ENCODE measurements around the gene CPEB3. TPM values are rescaled to one million over a fixed set of nuclear protein-coding genes. Genes with fewer than 3 reads are reported as not detected.

Gene CPEB3
- total RNA-seq, 1 experiment from 2014 or later: 1.0 TPM

DNA sequence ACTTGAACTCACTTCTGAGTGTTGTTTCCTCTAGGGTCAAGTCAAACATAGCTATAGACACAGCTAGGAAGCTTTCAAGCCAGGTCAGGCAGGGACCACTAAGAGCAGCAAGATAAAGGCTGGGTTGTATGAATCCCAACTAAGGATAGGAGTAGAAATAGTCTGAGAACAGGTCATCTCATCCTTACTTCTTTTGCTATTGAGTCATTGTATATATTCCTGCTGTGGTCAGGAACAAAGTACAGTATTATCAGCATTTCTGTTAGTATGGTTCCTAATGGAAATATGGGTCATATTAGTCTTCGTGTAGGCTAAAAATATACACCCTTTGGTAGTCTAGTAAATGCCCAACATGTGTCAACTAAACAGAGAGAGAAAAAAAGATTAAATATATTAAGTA lies 222.0 kb downstream of the CPEB3 start:
- no peak overlapping the region for H3K23ac ChIP-seq (ENCODE audit: insufficient read length, low read depth, low read length)

More for the DNA sequence above, 222.0 kb downstream of the CPEB3 start:
- Histone ChIP-seq H2BK15ac (ENCODE audit: low read depth, low read length) (no peak overlapping the region), H4K5ac (ENCODE audit: insufficient read length, low read depth, low read length) (no peak overlapping the region), H3K4ac (ENCODE audit: low read depth, low read length) (no peak overlapping the region), H4K8ac (replicated peaks; ENCODE audit: insufficient read length, low read depth, low read length) (no peak overlapping the region), H3K18ac (ENCODE audit: insufficient read length, low read depth, low read length) (no peak overlapping the region), H3K14ac (ENCODE audit: insufficient read depth, low read length) (no peak overlapping the region), H3K23me2 (ENCODE audit: insufficient read length, low read depth, low read length, poor library complexity, severe bottlenecking) (no peaks in the 10 kb centered on the region), H2BK12ac (ENCODE audit: insufficient read length, low read depth, low read length) (no peak overlapping the region), H2AFZ (ENCODE audit: low read length) (no peak overlapping the region), H3K4me2 (ENCODE audit: insufficient read depth, insufficient read length, low read length) (no peak overlapping the region), H3K56ac (ENCODE audit: insufficient read length, low read depth, low read length) (no peak overlapping the region), H3K9ac (ENCODE audit: extremely low read depth, insufficient read length, low read length) (no peak overlapping the region), H3K79me1 (ENCODE audit: insufficient read depth, low read depth, low read length, poor library complexity, severe bottlenecking) (no peaks in the 10 kb centered on the region), H3K27ac (ENCODE audit: insufficient read length, low read depth, low read length) (no peak overlapping the region), H4K91ac (ENCODE audit: insufficient read length, low read depth, low read length) (no peak overlapping the region), H2AK5ac (ENCODE audit: insufficient read length, low read length) (no peak overlapping the region), H2BK20ac (ENCODE audit: low read depth, low read length, poor library complexity, severe bottlenecking) (no peak overlapping the region), H2BK120ac (ENCODE audit: low read depth, low read length, poor library complexity, severe bottlenecking) (no peak overlapping the region), H4K20me1 (ENCODE audit: control insufficient read depth, insufficient read depth, insufficient read length) (no peaks in the 10 kb centered on the region), H3K9me3 (ENCODE audit: control insufficient read depth, low read depth, low read length) (no peaks in the 10 kb centered on the region), H3K79me2 (ENCODE audit: insufficient read depth, low read length) (no peaks in the 10 kb centered on the region), H3K27me3 (ENCODE audit: insufficient read depth, low read length) (no peaks in the 10 kb centered on the region), H3K4me1 (ENCODE audit: insufficient read depth, low read length) (no peaks in the 10 kb centered on the region), H3T11ph (ENCODE audit: low read length) (no peak overlapping the region), H2BK5ac (ENCODE audit: insufficient read length, low read length) (no peak overlapping the region)
- H3K36me3 Mint-ChIP-seq (ENCODE audit: insufficient read depth in 1 of 3, low read depth in 3 of 3): no peaks in the 10 kb centered on the region
- DNase-seq: no peak
- H3K4me1 Mint-ChIP-seq: no peaks in the 10 kb centered on the region
- TF ChIP-seq, protein P1, sequence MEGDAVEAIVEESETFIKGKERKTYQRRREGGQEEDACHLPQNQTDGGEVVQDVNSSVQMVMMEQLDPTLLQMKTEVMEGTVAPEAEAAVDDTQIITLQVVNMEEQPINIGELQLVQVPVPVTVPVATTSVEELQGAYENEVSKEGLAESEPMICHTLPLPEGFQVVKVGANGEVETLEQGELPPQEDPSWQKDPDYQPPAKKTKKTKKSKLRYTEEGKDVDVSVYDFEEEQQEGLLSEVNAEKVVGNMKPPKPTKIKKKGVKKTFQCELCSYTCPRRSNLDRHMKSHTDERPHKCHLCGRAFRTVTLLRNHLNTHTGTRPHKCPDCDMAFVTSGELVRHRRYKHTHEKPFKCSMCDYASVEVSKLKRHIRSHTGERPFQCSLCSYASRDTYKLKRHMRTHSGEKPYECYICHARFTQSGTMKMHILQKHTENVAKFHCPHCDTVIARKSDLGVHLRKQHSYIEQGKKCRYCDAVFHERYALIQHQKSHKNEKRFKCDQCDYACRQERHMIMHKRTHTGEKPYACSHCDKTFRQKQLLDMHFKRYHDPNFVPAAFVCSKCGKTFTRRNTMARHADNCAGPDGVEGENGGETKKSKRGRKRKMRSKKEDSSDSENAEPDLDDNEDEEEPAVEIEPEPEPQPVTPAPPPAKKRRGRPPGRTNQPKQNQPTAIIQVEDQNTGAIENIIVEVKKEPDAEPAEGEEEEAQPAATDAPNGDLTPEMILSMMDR (conservative IDR thresholded peaks at IDR 0.05): no peak
- no peaks in the 10 kb centered on the region for H3K9me3 Mint-ChIP-seq
- no CpG with 5 or more reads among the region's 1 CpG for WGBS (ENCODE audit: extremely low coverage, insufficient read length, low lambda C conversion rate)
- H3K27me3 Mint-ChIP-seq (ENCODE audit: low read depth): no peaks in the 10 kb centered on the region
- no peak overlapping the region for H3K27ac Mint-ChIP-seq
- H3K4me3 Mint-ChIP-seq: no peak overlapping the region
